Measurements from ENCODE around the gene PIK3AP1.

Gene PIK3AP1

DNA sequence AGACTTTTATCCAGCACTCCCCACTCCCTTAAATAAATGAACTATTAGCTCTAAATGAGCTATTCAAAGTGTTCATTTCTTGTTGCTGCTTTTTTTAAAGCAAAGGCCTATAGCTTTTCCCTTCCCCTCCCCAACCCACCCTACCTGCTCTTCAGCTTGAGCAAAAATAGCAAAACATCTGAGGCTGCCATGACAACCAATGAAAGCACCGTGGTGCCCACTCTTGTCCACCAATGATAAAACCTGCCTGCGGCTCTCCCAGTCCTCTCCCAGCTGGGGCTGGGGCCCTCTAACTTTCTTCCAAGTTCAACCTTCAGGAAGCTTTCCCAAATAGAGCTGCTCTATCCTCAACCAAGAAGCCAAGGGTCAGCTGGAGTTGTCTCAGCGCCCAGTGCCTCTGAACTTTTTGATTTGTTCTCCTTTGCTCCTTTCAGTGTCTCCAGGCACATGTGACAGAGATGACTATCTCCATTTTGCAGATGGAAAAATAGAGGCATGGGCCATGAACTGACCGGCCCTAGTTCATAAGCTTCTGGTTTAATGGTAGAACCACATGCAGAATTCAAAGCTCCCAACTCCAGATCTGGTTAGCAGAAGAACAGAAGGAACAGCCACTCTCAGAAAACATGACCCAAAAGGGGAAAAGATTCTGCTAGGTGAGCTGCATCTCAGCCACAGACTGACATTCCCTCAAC, 47.7 kb downstream of the PIK3AP1 start:
- no peak for DNase-seq (ENCODE audit: low read depth in 2 of 2)

- DNase-seq (ENCODE audit: low read depth in 2 of 2), result no peak
Observed at GRCh38 chr10:96671211-96671890, 49.0 kb downstream of the PIK3AP1 start.

DNA sequence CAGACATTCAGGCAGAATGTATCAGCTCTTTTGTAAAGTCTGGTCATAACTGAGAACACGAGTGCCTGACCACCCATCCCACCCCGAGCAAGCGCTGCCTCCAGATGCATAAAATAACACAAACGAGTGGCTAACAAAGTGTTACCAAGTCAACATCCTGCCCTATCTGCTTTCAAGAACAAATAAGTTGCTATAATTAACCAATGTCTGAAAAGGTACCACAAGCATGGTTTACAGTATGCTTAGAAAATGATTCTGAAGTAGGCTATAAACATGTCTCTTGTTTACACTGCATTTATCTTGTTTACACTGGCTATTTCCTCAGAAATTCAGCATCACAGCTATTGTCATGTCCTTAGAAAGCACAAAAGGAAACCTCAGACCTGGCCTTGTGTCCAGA, 49.5 kb downstream of the PIK3AP1 start:
- DNase-seq (ENCODE audit: low read depth in 2 of 2), result no peak

DNA sequence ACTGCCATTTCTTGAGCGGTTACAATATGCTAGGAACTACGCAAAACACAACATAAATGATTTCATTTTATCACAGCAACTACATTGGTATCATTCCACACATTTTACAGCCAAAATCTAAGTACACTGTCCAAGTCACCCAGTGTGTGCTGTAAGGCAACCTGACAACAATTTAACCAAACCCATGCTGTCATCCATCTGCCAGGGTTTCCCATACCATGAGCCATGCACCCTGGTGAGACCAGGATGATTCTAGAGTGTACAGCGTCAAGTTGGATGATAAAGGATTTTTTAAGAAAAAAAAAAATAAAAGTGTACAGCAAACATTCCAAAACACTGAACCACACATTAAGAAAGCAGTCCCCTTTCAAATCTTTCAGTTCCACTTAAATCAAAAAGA, 52.9 kb downstream of the PIK3AP1 start:
- no peak for DNase-seq (ENCODE audit: low read depth in 2 of 2)

- DNase-seq (ENCODE audit: low read depth in 2 of 2), result no peak
Observed at GRCh38 chr10:96666741-96667140, 53.6 kb downstream of the PIK3AP1 start.

- no peak for DNase-seq (ENCODE audit: low read depth in 2 of 2)
Observed at GRCh38 chr10:96665306-96665705, 55.0 kb downstream of the PIK3AP1 start.

DNA sequence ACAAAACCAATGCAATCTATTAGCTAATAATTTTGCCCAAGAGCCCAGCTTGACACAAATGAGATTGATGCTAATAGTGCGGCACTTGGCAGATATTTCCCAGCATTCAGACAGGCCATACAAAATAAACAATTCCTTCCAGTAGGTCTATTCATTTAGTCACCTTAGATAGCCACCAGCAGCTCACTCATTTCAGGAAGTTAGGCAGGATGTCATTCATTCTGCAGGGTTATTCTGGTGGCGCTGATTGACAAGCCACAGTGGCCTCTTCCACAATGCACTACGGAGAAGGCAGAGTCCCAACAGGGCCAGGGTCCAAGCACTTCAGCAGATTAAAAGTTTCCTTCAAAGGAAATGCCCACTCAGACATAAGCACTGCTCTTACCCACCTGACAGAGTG, 55.8 kb downstream of the PIK3AP1 start:
- DNase-seq (ENCODE audit: low read depth in 2 of 2), result no peak

GRCh38 chr10:96663797-96664196, 56.5 kb downstream of the PIK3AP1 start:
- DNase-seq (ENCODE audit: low read depth in 2 of 2), result no peak

DNA sequence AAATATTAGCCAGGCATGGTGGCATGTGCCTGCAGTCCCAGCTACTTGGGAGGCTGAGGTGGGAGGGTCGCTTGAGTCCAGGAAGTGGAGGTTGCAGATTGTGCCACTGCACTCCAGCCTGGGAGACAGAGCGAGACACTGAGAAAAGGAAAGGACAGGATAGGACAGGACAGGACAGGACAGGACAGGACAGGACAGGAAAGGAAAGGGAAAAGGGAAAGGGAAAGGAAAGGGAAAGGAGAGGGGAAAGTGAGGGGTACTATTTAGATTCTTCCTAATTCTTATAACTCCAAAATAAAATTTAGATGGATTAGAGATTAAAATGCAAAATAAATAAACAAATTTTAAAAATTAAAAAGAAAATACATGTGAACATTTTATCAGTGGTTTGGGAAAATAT, 58.7 kb downstream of the PIK3AP1 start:
- no peak for DNase-seq (ENCODE audit: low read depth in 2 of 2)

DNA sequence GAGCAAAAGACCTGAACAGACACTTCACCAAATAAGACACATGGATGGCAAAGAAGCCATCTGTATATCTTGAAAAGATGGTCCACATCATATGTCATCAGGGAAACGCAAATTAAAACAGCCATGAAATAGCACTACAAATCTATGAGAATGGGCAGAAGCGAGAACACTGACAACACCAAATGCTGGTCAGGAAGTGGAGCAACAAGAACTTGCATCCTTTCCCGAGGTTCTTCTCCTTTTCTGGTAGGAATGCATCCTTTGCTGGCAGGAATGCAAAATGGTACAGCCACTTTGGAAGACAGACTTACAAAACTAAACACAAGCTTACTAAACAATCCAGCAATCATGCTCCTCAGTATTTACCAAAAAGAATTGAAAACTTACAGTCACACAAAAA, 60.0 kb downstream of the PIK3AP1 start:
- no peak for DNase-seq (ENCODE audit: low read depth in 2 of 2)

- DNase-seq (ENCODE audit: low read depth in 2 of 2), result no peak
Observed at GRCh38 chr10:96658844-96659243, 61.5 kb downstream of the PIK3AP1 start.

DNA sequence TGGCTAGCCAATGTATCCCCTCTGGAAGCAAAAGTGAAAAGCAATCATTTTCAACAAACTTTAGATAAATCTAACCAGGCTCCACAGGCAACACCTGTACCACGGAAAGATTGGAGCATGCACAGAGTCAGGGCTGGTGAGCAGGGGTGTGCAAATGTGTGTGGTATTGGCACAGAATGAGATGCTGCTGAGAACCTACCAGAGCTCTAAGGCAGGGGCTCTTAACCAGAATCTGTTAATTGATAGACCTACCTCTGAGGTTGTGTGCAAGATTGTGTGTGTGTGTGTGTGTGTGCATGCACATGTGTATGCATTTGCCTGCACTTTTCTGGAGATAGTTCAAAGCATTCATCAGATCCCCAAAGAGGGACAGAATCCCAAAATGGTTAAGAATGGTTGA, 62.9 kb downstream of the PIK3AP1 start:
- DNase-seq (ENCODE audit: low read depth in 2 of 2), result no peak

- no peak for DNase-seq (ENCODE audit: low read depth in 2 of 2)
Observed at GRCh38 chr10:96656839-96657238, 63.5 kb downstream of the PIK3AP1 start.

DNA sequence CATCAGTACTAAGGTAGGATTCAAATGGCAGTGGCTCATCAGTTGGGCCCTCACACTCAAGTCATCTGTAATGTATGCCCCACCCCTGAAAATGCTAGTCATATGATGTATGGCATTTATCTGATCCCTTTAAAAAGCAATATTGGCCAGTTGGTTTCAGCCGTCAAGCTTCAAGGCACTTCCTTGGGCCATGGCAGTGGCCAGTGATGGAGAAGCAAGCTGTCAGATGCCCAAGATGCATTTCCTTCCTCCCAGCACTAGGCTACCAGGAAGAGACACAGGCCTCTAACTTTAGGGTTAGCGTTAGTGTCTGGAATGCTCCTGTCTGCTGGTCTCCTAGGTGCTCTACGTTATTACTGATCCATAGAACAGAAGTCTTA, 64.1 kb downstream of the PIK3AP1 start:
- no peak for DNase-seq (ENCODE audit: low read depth in 2 of 2)

- no peak for DNase-seq (ENCODE audit: low read depth in 2 of 2)
Observed at GRCh38 chr10:96655461-96656197, 64.7 kb downstream of the PIK3AP1 start.

GRCh38 chr10:96651998-96652431, 68.3 kb downstream of the PIK3AP1 start:
- peak; percentile 20 to 32 for DNase-seq (ENCODE audit: low read depth in 2 of 2)

DNA sequence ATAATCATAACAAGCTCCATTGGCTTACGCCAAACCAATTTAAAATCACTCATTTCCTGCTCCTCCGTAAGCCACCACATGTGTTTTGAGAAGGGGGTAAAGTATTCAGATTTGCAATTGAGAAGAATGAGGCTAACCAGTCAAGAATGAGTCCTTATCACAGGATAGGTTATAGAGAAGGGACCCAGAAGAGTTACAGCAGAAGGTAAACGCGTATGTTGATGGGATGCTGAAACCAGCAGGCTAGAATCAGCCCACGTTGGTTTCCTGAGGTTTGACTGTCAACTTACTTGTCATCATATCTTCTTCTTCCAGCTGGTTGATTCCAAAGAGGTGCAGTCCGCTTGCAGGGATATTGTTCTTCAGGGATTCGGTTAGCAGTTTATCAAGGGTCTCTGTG, 69.4 kb downstream of the PIK3AP1 start:
- no peak for DNase-seq (ENCODE audit: low read depth in 2 of 2)

DNA sequence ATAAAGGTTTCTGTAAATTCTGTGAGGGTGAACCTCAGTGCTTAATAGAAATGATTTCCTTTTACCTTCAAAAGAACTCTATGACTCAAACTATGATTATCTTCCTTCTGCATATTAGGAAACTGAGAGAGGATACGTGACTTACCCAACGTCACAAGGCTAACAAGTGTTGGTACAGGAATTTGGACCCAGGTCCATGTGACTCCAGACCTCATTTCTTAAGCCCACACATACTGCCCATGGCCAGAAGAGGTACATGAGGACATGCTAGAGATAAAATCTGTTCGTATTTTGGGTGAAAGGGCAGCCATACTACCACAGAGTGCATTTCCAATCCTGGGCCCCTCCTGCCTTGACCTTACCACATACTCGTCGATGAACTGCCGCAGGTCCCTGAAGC, 72.0 kb downstream of the PIK3AP1 start:
- DNase-seq (ENCODE audit: low read depth in 2 of 2), result no peak

DNA sequence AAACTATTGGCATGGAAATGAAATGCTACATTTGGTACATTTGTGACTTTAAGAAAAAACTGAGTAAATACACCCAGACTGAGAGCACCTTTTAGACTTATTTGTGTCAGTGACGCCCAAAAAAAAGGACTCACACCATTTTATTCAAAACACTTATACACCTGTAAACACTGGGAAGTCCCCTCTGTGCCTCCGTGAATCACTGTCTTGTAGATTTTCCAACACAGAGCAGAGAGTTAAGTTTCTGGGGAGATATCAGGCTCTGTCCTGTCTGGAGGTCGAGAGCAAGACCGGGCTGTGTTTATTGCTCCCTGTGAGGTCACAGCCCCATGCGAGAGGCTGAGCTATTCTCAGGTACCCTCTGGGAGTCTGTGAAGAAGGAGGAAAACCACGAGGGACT, 72.8 kb downstream of the PIK3AP1 start:
- DNase-seq (ENCODE audit: low read depth in 2 of 2), result no peak

DNA sequence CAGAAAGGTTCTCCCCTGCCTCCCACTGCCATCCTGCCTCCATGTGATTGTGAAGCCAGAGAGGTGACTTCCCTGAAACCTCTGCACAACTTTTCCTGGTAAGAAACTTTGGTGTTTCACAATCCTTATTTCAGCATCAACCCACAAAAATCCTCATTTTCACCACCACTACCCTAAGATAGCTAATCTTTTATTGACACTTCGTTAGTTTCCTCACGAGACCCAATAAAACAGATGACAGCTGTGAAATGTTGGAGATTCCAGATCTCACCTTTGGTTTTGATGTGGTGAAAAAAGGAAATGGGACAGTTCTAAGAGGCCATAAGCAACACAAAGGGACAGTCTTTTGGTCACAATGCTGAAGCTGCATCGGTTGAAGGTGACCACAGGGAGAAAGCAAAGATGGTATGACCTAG, 73.6 kb downstream of the PIK3AP1 start:
- DNase-seq (ENCODE audit: low read depth in 2 of 2), result no peak

DNA sequence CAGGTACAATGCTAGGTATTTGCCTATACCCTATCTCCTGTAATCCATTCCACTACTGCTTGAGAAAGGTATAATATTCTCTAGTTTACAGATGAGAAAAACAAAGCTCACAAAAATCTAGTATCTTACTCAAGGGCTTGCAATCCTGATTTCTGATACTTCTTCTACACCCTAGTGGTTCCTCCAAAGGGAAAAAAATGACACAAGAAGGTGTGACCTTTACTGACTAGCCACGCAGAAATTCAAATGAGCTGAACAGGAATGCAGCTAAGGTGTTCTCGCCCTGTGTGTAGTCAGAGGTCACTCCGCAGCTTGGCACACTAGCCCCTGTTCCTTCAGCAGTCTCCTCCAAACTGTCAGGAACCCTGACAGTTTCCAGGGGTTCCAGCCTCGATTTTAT, 74.0 kb downstream of the PIK3AP1 start:
- no peak for DNase-seq (ENCODE audit: low read depth in 2 of 2)

DNA sequence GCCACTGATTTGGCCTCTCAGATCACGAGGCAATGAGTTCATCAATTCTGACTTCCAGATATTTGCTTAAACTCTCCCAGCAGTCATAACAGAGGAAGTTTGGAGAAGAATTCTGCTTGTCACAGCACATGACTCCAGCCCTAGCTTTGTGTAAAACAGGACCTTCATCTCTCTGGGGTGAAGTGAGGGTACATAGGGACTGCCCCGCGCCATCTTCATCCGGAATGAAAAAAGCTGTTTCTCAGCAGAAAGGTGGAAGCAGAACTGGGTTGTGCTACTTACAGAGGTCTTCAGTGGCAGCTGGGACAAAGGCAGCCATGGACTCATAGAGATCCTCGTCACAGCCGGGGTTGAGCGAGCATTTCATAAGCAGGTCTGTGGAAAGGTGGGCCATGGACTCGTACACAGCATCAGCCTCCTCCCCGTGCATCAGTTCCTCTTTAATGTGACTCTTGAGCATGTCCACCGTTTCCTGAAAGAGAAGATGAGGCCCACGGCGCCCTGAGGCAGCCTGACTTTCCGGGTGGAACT, 75.1 kb downstream of the PIK3AP1 start:
- DNase-seq (ENCODE audit: low read depth in 2 of 2), result no peak

- DNase-seq (ENCODE audit: low read depth in 2 of 2), result no peak
Observed at GRCh38 chr10:96643920-96644319, 76.4 kb downstream of the PIK3AP1 start.

Measured in stimulated activated CD8-positive, alpha-beta memory T cell treated with anti-CD3 and anti-CD28 coated beads, Interleukin-2, amount 100 ng/mL, for 48 hours (primary cell).